ENCODE results near the gene MLN. TPM values are rescaled to one million over a fixed set of nuclear protein-coding genes. Genes with fewer than 3 reads are reported as not detected.
"Not testable (repeated sequence)": the region's sequence is repeated elsewhere in the genome, so short reads cannot be mapped to it uniquely, and the experiment has no call there.

MLN gene
- polyA plus RNA-seq, 1 of the 3 experiments (the other 2 are of a cell fraction), result not detected

GRCh38 chr6:33833599-33833998 is 29.8 kb upstream of the MLN start:
- no peaks in the 10 kb centered on the region for H3K9me2 ChIP-seq
- no peaks in the 10 kb centered on the region for H4K20me1 ChIP-seq (ENCODE audit: insufficient read depth)
- no peaks in the 10 kb centered on the region; the same call in 1 of the 2 replicates for H3K27me3 ChIP-seq (ENCODE audit: insufficient read depth)
- H3K4me1 ChIP-seq (ENCODE audit: control insufficient read depth in 1 of 2, insufficient read depth in 2 of 2, low read depth in 1 of 2, low read length in 1 of 2), result peaks cover 0 to 22% of the 10 kb centered on the region in 2 experiments; a peak in 1 of 4 replicates
- H3K36me3 ChIP-seq (replicated peaks in 1 of 2; ENCODE audit: control insufficient read depth in 1 of 2, insufficient read depth in 2 of 2, low read length in 1 of 2), result no peaks in the 10 kb centered on the region
- H3F3A ChIP-seq (replicated peaks; ENCODE audit: insufficient read depth), result no peaks in the 10 kb centered on the region
- DNase-seq, result no peak
- no peak overlapping the region for H2AFZ ChIP-seq (ENCODE audit: low read depth)
- no peak for TF ChIP-seq MXI1 (IDR thresholded peaks at IDR 0.05; ENCODE audit: low read depth, low read length)
- TF ChIP-seq NFIC (IDR thresholded peaks at IDR 0.05; ENCODE audit: borderline replicate concordance), result no peak
- TF ChIP-seq JUND (IDR thresholded peaks at IDR 0.05), result no peak
- TF ChIP-seq TCF12 (IDR thresholded peaks at IDR 0.05), result no peak
- TF ChIP-seq FOSL2 (IDR thresholded peaks at IDR 0.05; ENCODE audit: borderline replicate concordance, low read depth), result no peak
- TF ChIP-seq, protein P1, sequence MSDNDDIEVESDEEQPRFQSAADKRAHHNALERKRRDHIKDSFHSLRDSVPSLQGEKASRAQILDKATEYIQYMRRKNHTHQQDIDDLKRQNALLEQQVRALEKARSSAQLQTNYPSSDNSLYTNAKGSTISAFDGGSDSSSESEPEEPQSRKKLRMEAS (IDR thresholded peaks at IDR 0.05; ENCODE audit: low read depth), result no peak
- TF ChIP-seq SMC3 (IDR thresholded peaks at IDR 0.05; ENCODE audit: low read depth, low read length), result no peak
- TF ChIP-seq NRF1 (IDR thresholded peaks at IDR 0.05; ENCODE audit: low read depth, low read length), result no peak
- TF ChIP-seq MEF2A (IDR thresholded peaks at IDR 0.05; ENCODE audit: borderline replicate concordance, low read depth), result no peak
- TF ChIP-seq FOXM1 (IDR thresholded peaks at IDR 0.05; ENCODE audit: low read depth), result no peak
- TF ChIP-seq, protein P2, sequence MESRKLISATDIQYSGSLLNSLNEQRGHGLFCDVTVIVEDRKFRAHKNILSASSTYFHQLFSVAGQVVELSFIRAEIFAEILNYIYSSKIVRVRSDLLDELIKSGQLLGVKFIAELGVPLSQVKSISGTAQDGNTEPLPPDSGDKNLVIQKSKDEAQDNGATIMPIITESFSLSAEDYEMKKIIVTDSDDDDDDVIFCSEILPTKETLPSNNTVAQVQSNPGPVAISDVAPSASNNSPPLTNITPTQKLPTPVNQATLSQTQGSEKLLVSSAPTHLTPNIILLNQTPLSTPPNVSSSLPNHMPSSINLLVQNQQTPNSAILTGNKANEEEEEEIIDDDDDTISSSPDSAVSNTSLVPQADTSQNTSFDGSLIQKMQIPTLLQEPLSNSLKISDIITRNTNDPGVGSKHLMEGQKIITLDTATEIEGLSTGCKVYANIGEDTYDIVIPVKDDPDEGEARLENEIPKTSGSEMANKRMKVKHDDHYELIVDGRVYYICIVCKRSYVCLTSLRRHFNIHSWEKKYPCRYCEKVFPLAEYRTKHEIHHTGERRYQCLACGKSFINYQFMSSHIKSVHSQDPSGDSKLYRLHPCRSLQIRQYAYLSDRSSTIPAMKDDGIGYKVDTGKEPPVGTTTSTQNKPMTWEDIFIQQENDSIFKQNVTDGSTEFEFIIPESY (IDR thresholded peaks at IDR 0.05; ENCODE audit: borderline replicate concordance, low read depth), result no peak
- TF ChIP-seq RCOR1 (IDR thresholded peaks at IDR 0.05; ENCODE audit: low read length), result no peak
- CTCF ChIA-PET, result interaction anchor here (1.1 to 1.8 kb wide), 2 partner anchors 16 to 222 kb away, joined by 6 read pairs; no protein-coding TSS in a partner anchor
- H3K4me2 ChIP-seq, result no peak overlapping the region
- POLR2A ChIA-PET, result no interaction called here
- no peak overlapping the region for H3K27ac ChIP-seq (ENCODE audit: low read depth in 2 of 2, low read length in 1 of 2)
- no peaks in the 10 kb centered on the region for H3K79me2 ChIP-seq (ENCODE audit: insufficient read depth)
- no peak overlapping the region for H3K4me3 ChIP-seq (ENCODE audit: low read depth in 2 of 2, low read length in 1 of 2)
- WGBS (ENCODE audit: low lambda C conversion rate), result 90% methylated on average over 6 of the region's 6 CpGs
- no peaks in the 10 kb centered on the region for H3K9me3 ChIP-seq
- H3K9ac ChIP-seq, result no peak overlapping the region

DNA sequence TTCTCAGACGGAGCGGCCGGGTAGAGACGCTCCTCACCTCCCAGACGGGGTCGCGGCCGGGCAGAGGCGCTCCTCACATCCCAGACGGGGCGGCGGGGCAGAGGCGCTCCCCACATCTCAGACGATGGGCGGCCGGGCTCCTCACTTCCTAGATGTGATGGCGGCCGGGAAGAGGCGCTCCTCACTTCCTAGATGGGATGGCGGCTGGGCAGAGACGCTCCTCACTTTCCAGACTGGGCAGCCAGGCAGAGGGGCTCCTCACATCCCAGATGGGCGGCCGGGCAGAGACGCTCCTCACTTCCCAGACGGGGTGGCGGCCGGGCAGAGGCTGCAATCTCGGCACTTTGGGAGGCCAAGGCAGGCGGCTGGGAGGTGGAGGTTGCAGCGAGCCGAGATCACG is 29.0 kb upstream of the MLN start:
- POLR2A ChIA-PET; H4K20me1 ChIP-seq (ENCODE audit: insufficient read depth); H3K79me2 ChIP-seq (ENCODE audit: insufficient read depth); H3K9me3 ChIP-seq; H3F3A ChIP-seq (replicated peaks; ENCODE audit: insufficient read depth); H3K9me2 ChIP-seq; H3K4me2 ChIP-seq; H3K27ac ChIP-seq (ENCODE audit: low read depth in 2 of 2, low read length in 1 of 2); H3K27me3 ChIP-seq (ENCODE audit: insufficient read depth); H3K4me3 ChIP-seq (ENCODE audit: low read depth in 2 of 2, low read length in 1 of 2); H3K9ac ChIP-seq; H3K36me3 ChIP-seq (replicated peaks in 1 of 2; ENCODE audit: control insufficient read depth in 1 of 2, insufficient read depth in 2 of 2, low read length in 1 of 2); DNase-seq; CTCF ChIA-PET; H2AFZ ChIP-seq (ENCODE audit: low read depth): not testable (repeated sequence)
- WGBS (ENCODE audit: low lambda C conversion rate), result no CpG with 5 or more reads among the region's 32 CpGs
- H3K4me1 ChIP-seq (ENCODE audit: control insufficient read depth in 1 of 2, insufficient read depth in 2 of 2, low read depth in 1 of 2, low read length in 1 of 2), result peaks cover 0 to 30% of the 10 kb centered on the region in 2 experiments; a peak in 1 of 4 replicates

DNA sequence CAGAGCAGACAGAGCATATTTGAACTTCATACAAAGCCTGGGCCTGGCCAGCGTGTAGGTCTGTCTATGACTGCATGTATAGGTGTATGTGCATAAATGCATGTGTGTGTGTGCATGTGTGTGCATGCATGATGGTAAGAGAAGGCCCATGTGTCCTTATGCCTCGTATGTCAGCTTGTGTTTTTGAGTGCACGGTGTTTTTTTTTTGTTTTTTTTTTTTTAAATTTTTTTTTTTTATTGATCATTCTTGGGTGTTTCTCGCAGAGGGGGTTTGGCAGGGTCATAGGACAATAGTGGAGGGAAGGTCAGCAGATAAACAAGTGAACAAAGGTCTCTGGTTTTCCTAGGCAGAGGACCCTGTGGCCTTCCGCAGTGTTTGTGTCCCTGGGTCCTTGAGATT is 27.9 kb upstream of the MLN start:
- POLR2A ChIA-PET; H3K27ac ChIP-seq (ENCODE audit: low read depth in 2 of 2, low read length in 1 of 2); H3K9ac ChIP-seq; H3K27me3 ChIP-seq (ENCODE audit: insufficient read depth); H4K20me1 ChIP-seq (ENCODE audit: insufficient read depth); H3F3A ChIP-seq (replicated peaks; ENCODE audit: insufficient read depth); H2AFZ ChIP-seq (ENCODE audit: low read depth); H3K36me3 ChIP-seq (replicated peaks in 1 of 2; ENCODE audit: control insufficient read depth in 1 of 2, insufficient read depth in 2 of 2, low read length in 1 of 2); H3K4me2 ChIP-seq; H3K9me3 ChIP-seq; H3K9me2 ChIP-seq; H3K79me2 ChIP-seq (ENCODE audit: insufficient read depth); H3K4me3 ChIP-seq (ENCODE audit: low read depth in 2 of 2, low read length in 1 of 2); DNase-seq: not testable (repeated sequence)
- WGBS (ENCODE audit: low lambda C conversion rate), result 60% methylated on average over 4 of the region's 5 CpGs
- CTCF ChIA-PET, result interaction anchor here (0.7 to 0.9 kb wide), 2 partner anchors 9 to 19 kb away, joined by 3 read pairs; no protein-coding TSS in a partner anchor
- H3K4me1 ChIP-seq (ENCODE audit: control insufficient read depth in 1 of 2, insufficient read depth in 2 of 2, low read depth in 1 of 2, low read length in 1 of 2), result peaks cover 0 to 35% of the 10 kb centered on the region in 2 experiments; a peak in 1 of 4 replicates

Data from SK-N-SH (cell line).